ENCODE results near the gene RERE.

RERE gene

DNA sequence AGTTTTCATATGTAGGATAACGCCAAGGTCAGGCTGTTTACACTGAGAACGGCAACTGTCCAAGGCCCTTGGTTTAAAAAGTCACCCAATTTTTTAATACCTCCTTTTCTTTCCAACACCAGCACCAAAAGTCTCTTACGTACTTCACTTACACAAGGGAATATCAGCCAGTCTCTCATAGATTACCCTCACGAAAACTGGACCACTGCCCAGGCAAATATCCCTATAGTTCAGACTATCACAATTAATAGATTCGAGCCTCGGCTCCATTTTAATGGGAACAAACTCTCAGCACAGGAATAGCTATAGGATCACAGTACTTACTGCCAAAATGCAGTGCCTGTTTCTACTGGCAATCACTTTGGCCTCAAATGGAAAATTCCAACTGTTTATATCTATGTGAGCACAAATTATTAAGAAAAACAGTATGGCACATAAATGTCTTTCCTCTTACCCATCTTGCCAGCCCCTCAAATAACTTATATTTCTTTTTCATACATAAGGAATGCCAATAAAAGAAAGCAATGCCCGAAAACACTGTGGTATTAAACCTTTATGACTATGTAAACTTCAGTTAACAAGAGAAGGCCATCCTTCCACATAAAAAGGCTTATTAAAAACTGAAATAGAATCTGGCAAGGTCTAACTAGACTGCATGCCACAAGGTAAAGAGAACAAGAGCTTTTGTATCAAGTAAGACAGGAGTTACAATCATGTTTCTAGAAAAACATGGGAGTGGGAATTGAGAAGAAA is 401.7 kb downstream of the RERE start:
- DNase-seq: no peak

DNA sequence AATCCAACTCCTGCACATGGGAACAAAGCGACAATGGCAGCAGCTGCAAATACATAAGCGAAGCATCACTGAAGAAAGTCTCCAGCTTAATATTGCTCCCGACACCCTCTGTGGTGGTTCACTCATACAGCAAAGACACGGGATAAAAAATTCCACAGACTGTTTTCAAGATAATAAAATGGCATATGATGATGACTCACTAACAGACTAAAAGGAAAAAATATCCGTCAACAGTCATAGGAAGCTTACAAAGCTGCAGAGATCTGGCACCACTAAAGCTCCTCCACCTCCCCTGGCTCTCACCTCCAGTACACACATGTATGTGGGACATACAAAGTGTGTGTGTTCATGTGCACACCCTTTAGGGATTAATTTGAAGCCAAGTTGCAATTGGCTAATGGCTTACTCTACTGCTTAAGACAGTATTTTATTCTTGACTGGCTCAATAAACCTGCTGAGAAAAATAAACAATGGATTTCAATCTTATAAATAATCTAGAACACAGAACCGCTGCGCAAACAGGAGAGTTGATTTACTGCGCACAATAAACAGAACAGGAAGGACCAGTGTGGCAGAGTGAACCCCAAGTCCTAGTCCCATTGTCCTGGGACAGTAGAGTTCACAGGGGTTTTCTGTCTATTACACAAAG is 405.1 kb downstream of the RERE start:
- no peak for DNase-seq

DNA sequence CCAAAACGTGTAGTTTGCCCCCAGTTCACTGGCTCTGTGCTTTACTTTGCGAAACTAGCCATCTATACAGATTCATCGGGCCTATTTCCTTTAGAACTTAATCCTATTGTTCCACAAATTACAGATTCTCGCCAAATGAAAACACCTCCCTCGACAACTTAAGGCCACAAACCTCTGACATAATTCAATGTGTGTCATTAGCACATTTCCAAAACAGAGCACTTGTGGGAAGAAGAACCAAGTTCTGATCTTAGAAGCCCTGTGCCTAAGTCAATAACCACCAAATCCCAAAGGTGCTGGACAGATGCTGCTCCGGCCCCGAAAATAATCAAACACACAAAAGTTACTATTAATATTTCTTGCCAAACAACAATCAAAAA is 405.6 kb downstream of the RERE start:
- no peak for DNase-seq

DNA sequence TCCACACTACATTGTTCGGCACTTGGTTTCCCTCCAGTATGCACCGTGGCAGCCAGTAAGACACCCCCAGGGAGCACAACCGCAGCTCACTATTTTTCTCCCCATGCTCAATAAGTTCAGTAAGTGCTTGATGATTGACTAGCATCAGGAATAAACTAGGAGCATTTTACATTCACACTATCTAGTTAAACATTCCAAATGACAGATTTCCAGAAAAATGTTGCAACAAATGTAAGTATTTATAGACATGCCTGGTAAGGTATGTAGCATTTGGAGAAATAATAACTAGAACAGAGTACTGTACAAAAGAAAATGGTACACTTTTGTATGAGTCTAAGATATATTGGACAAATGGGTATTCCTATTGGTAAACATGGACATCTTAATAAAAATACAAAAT is 406.6 kb downstream of the RERE start:
- no peak for DNase-seq

DNA sequence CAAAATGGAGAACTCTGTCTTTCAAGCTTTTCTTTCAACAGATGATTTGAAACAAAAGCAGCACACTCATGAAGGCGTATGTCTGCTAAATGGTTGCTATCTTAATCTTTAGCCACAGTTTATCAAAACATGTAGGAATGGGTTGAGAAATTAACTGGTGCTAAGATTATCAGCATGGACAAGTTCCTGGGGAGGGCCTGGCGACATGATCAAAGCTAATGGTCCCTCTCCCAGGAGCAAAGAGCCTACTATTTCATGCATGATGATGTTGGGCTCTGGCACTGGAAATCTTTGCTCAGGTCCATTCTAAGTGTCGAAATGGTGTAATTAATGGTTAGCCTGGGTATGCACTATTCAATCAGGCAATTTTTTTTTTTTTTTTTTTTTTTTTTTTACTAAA is 407.8 kb downstream of the RERE start:
- DNase-seq: no peak

DNA sequence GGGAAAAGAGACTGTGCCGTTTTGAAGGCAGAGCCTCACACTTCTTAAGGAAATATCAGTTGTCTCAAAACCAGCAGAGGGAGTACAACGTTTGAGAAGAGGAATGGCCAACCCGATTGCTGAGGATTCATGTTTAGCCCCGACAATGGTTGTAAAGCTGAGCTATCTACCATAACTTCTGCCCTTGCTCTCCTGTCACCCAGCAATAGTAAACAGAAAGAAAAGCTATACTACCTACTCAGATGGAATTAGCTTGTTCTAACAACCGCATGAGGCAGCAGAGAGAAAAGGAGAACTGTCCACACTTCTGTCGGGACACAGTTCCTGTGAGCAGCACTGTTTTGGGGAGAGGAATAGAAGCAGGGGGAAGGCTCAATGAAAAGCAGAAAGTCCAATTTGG is 408.3 kb downstream of the RERE start:
- DNase-seq: no peak

DNA sequence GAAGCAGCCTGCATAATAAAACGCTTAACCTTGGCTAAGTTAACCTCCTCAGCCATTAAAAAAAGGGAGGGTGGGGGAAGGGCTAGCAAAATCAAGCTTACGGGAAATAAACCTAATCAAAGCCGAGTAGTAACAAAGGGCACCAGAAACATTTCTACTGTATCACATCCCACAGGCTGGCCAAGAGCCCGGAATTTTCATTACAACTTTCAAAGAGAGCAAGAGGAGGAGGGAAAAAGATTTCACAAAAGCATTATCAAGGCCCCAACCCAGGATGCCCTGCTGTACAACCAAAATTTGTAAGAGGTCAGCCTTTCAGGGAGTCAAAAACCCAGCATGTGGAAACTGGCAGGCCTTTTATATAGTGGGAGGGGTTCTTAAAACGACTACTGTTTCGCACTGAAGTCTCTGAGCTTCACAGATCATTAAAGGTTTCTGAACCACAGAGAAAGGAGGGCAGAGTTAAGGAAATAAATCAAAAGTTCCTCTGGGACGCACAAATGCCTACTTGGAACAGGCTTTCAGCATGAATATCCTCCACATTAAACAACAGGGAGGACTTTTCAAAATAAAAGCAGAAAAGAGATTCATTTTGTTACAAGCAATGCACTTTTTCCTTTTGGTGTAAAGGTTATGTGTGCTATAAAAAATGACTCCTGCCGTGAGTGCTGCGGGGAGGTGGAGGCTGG is 409.1 kb downstream of the RERE start:
- DNase-seq: no peak

DNA sequence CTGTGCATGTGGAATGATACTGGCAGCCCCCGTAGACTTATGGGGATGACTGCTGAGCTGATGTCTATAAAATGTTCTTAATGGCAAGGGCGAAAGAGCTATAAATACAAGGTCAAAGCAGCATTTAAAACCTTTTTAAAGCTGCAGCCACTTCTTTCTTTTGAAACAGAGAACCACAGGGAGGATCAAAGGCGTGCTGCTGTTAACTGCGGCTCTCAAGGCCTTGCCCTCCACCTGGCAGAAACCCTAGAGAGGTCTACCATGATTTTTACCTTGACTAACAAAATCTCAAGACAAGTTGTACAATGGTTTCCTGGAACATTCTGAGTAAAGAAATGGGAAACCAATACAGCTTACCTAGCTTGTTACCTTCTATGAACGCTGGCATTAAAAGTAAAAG is 409.8 kb downstream of the RERE start:
- DNase-seq: no peak

DNA sequence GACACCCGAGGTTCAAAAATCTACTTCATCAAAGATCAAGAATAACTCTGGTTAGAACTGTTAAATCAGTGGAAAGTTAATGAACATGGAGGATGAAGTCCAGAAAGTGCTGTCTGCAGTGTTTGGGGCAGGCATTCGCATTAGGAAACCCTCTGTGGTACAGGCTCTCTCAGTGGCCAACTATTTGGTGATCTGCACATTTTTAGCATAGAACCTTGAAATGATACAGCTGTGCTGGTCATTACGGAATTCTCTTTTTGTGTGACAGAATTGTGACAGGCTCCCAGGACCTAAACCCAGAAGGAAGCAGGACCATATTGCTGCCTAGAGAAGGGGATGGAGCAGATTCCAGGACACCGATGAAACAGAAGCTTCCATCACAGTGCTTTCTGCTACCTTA is 410.5 kb downstream of the RERE start:
- DNase-seq: no peak

DNA sequence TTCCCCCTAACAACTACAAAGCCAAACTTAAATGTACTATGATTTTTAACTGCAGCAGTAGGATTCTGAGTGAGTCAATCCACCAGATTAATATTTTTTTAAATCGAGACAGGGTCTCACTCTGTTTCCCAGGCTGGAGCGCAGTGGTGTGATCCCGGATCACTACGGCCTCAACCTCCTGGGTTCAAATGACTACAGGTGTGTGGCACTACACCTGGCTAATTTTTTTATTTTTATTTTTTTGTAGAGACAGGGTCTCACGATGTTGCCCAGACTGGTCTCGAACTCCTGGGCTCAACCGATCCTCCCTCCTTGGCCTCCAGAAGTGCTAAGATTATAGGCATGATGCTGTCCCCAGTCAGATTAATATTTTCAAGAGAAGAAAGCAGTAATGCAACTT is 411.4 kb downstream of the RERE start:
- DNase-seq: no peak

DNA sequence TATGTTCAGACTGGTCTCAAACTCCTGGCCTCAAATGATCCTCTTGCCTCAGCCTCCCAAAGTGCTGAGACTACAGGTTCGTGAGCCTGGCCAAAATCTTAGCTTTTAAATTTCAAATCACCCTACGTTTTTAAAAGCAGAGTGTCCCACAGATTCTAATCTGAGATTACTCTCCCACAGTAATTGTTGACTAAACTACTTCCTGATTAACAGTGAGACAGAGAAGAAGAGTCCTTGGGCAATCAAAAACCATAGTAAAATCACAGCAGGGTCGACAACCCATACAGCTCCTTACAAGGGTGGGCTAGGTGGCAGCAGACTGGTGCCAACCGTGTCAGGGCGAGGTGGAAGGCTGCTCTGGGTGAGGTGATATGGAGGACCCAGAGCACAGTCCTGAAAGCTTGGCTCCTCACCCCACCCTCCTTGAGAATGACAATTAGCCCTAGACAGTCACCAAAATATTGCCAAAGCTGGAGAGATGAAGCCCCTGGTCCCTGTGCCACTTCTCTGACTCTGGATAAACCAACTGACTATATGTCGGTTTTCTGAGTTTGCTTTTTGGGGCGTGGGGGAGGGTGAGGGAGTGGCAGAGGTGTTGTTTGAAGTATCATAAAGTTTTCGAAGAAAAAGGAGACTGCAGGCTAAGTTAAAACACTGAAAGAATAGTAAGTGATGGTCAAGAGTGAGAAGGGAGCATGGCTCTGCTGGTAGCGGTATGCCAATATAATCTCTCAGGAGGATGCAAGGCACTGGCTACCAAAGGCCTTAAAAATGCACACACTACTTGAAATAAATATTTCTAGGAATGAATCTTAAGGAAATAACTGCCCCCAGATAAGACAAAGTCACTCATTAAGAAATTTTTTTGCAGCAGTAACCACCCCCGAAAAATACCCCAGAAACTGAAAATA is 412.7 kb downstream of the RERE start:
- DNase-seq: no peak

DNA sequence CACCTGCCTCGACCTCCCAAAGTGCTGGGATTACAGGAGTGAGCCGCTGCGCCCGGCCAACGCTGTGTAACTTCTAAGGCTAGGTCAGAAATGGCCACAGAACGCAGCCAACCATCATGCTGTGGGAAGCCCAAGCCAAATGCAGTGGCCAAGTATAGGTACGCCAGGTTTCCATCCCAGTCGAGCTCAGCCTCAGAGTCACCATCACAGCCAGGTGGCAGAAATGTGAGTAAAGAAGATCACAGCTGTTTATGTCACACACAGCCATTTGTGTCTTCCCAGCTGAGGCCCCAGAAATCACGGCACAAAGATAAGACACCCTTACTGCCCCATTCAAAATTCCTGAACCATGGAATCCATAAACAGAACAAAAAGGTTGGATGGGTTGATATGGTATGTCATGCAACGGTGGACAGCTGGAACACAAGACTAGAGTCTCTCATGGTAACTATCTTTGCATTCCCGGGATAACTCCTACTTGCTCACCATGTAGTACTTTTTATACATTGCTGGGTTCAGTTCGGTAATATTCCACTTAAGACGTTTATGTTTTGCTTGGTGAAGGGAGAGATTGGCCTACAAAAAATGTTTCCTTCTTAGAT is 415.2 kb downstream of the RERE start:
- DNase-seq: no peak

DNA sequence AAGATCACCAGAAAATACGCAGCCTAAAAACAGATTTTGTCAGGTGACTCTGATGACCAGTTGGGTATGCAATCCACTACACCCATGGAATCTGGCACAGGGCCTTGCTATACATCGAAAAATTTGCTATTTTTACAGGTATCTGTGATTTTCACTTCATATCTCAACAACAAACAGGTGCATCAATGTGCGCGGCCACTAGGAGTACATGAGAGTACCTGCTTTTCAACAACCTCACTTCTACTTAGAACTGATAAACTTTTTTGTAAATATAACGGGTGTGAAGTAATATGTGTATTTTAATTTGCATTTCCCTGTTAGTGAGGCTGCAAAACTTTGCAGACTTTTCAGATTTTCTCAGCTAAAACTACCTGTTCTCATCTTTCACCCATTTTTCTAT is 418.8 kb downstream of the RERE start:
- DNase-seq: no peak

DNA sequence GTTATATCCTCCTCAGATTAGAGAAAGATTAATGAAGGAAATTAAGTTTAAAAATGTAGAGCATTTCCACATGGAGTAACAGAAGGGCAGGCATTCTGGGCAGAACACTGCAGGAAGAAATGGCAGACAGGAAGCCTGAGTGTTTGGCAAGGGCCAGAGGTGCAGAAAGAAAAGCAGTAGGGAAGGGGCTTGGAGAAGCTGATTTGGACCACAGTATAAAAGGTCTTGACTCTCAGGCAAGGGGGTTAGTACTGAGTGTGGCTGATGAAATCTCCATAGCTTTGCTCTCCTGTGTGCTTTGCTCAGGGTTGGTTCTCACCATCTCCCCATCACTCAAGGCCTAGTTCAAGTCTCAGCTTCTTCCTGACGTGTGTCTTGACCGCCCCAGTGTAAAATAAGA is 419.4 kb downstream of the RERE start:
- DNase-seq: no peak

DNA sequence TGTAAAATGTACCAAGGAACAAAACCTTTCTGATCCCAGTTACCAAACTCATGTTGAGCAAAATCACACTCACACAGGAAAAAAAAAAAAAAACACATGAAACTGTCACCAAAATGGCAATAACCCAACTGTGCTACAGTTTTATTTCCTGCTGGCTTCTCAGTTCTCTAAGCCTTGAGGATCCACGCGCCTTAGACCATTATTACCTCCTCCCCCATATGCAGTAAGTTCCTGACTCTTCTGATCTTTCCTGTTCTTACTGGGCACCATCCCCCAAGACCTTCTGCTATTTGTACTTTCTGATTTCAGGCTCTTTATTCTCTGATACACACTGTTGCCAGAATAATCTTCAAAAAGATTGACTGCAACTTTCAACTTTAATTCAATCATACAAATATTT is 419.9 kb downstream of the RERE start:
- no peak for DNase-seq

DNA sequence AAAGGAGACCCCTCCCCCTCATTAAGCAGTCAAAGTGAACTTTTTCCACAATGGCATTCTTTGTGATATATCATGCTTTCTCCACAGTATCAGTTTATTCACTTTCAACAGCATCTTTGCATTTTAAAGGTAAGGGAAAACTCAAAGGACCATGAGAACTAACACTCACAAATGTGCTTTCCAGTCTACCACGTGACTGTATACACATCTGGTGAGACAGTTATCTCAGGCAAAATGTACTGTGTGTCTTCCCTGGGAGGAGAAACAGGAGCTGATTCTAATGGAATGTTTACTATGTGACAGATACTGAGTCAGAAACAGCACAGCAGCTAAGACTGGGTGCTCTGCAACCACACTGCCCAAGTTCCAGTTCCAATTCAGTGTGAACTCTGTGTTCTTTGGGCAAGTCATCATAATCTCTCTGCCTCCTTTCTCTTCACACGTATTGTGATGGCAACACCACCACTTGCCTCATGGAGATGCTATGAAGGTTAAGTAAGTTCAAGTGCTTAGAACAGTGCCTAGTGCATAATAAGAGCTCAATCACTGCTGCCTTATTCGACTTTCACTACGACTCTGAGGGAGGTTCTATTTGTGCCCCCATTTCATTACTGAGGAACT is 420.5 kb downstream of the RERE start:
- DNase-seq: no peak

DNA sequence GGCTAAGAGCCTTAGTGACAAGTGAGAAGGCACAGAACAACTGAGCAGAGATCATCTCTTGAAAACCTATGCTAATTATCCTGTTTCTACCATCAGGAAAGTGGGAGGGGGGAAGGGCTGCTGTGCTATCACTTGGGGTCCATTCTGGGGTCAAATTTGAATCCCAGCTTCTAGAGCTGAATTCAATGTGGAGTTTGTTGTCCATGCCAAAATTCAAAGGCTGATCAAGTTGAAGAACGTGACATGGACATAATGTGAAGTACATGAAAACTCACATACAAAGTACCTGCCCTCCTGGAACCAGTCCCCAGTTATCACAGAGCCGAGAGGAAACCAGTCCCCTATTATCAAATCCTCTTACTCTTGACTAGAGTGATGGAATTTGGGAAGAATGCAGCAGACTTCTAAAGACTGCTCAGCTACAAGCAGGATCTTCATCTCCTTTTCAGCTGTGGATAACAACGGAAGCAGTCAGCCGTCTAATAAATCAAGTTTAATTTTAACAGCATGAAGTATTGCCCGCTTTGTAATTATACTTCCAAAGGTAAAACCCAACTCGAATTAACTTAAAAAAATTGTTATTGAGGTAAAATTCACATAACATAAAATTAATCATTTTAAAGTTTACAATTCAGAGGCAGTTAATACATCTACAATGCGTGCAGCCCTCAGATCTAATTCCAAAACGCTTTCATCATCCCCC is 421.2 kb downstream of the RERE start:
- DNase-seq: no peak

DNA sequence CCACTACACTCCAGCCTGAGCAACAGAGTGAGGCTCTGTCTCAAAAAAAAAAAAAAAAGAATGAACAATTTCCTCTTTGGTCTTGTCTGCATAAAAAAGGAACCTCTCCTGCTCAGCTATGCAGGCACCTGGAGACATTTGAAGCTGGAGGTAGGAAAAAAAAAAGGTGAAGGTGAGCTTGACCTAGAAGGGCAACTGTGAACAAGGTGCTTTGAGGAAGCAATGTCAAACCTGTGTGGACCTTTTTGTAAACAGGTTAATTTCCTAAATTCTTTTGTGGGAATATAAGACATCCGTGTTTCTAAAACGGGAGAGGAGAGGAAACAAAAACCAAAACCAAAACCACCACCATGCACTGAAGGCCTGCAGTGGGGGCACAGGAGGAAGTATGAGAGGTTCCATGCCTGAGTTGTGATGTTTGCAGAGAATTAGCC is 422.0 kb downstream of the RERE start:
- no peak for DNase-seq

DNA sequence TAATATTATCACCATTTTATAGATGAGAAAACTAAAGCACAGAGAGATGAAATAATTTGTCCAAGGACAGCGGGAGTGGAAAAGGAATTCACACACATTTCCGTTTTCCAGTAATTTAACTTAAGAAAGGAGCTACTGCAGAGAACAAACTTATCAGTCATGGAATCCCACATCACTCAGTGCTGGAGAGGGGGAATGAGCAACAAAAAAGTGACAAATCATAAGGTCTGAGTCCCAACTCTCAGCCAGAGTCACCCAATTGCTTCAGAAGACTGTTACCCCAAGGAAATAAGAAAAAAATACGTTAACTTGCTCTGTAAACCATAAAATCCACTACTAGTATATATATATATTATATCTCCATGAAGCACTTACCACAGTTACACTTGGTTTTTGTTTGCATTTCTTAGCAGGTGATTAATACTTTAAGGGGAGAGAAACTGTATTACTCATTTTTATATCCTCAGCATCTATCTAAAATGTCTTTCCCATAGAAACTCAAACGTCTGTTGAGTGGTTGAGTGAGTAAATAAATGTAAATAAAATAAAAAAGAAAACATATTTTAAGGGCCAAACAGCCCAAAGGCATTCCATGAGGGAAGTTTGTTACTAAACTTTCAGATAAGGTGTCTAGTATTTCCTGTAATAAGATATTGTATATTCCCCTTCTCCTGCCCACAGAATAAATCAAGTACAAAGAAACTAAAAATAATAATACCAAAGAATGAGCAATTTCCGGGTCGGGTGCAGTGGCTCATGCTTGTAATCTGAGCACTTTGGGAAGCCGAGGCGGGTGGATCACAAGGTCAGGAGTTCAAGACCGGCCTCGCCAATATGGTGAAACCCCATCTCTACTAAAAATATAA is 422.8 kb downstream of the RERE start:
- no peak for DNase-seq

DNA sequence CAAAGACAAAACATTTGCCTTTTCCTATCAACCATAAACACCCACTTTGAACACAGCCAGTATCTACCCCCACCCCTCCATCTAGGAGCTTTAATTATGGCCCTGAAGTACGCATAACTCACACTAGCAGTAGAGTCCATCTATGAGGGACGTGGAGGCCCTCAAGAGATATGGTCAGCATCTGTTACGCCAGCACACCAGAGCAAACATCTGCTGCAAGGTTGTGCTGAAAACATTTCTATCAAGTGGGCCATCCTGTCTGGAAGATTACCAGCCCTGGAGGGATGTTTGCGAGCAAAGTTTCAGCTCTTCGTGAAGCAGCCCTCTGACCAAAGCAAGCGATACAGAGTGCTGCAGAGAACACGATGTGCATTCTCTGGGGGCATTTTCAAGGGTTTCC is 424.9 kb downstream of the RERE start:
- DNase-seq: no peak

DNA sequence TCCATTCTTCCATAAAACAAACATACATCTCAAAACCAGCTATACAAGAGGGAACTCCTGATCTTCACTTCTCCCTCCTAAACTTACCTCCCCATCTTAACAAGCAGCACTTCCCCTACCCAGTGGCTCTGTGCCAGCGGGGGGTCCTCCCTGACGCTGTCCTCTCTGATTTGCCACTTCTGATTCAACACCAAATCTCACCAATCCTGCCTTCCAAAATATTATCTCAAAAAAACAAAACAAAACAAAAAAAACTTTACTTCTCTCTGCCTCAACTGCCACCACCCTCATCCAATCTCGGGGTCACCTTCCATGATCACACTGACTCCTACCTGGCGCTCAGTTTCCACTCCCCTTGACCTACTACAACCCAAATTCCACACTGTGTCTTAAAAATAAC is 426.7 kb downstream of the RERE start:
- DNase-seq: no peak

All from NCI-H526 treated with DMSO at 0.1 percent for 48 hours (cell line).